Measurements from ENCODE around the gene CREB5.

CREB5 gene

GRCh38 chr7:28542410-28542809 is 130.1 kb downstream of the CREB5 start:
- DNase-seq (ENCODE audit: low read depth in 2 of 2): no peak
- H3K4me3 ChIP-seq (replicated peaks in 1 of 2; ENCODE audit: low read depth in 2 of 2, low read length in 2 of 2): no peak overlapping the region
- TF ChIP-seq CTCF (IDR thresholded peaks at IDR 0.05; ENCODE audit: low read depth, low read length): no peak

GRCh38 chr7:28544453-28545117 is 132.3 kb downstream of the CREB5 start:
- no peak for TF ChIP-seq CTCF (IDR thresholded peaks at IDR 0.05; ENCODE audit: low read depth, low read length)
- H3K4me3 ChIP-seq (replicated peaks in 1 of 2; ENCODE audit: low read depth in 2 of 2, low read length in 2 of 2): no peak overlapping the region
- no peak for DNase-seq (ENCODE audit: low read depth in 2 of 2)

GRCh38 chr7:28546067-28546466 is 133.7 kb downstream of the CREB5 start:
- no peak for TF ChIP-seq CTCF (IDR thresholded peaks at IDR 0.05; ENCODE audit: low read depth, low read length)
- H3K4me3 ChIP-seq (replicated peaks in 1 of 2; ENCODE audit: low read depth in 2 of 2, low read length in 2 of 2): no peak overlapping the region
- no peak for DNase-seq (ENCODE audit: low read depth in 2 of 2)

- TF ChIP-seq CTCF (IDR thresholded peaks at IDR 0.05; ENCODE audit: low read depth, low read length): no peak
- no peak for DNase-seq (ENCODE audit: low read depth in 2 of 2)
- no peak overlapping the region for H3K4me3 ChIP-seq (replicated peaks in 1 of 2; ENCODE audit: low read depth in 2 of 2, low read length in 2 of 2)
Observed at GRCh38 chr7:28547115-28547514, 134.8 kb downstream of the CREB5 start.

GRCh38 chr7:28548416-28548815 is 136.1 kb downstream of the CREB5 start:
- DNase-seq (ENCODE audit: low read depth in 2 of 2): no peak
- no peak overlapping the region for H3K4me3 ChIP-seq (replicated peaks in 1 of 2; ENCODE audit: low read depth in 2 of 2, low read length in 2 of 2)
- TF ChIP-seq CTCF (IDR thresholded peaks at IDR 0.05; ENCODE audit: low read depth, low read length): no peak

- no peak for TF ChIP-seq CTCF (IDR thresholded peaks at IDR 0.05; ENCODE audit: low read depth, low read length)
- no peak overlapping the region for H3K4me3 ChIP-seq (replicated peaks in 1 of 2; ENCODE audit: low read depth in 2 of 2, low read length in 2 of 2)
Observed at GRCh38 chr7:28549998-28550397, 137.7 kb downstream of the CREB5 start.

More at GRCh38 chr7:28549998-28550397, 137.7 kb downstream of the CREB5 start:
- no peak for DNase-seq (ENCODE audit: low read depth in 2 of 2)
